ENCODE data around the gene NKAPL.
A peak's percentile ranks its signal among the peaks of the same experiment; 100 is the strongest.

NKAPL gene

DNA sequence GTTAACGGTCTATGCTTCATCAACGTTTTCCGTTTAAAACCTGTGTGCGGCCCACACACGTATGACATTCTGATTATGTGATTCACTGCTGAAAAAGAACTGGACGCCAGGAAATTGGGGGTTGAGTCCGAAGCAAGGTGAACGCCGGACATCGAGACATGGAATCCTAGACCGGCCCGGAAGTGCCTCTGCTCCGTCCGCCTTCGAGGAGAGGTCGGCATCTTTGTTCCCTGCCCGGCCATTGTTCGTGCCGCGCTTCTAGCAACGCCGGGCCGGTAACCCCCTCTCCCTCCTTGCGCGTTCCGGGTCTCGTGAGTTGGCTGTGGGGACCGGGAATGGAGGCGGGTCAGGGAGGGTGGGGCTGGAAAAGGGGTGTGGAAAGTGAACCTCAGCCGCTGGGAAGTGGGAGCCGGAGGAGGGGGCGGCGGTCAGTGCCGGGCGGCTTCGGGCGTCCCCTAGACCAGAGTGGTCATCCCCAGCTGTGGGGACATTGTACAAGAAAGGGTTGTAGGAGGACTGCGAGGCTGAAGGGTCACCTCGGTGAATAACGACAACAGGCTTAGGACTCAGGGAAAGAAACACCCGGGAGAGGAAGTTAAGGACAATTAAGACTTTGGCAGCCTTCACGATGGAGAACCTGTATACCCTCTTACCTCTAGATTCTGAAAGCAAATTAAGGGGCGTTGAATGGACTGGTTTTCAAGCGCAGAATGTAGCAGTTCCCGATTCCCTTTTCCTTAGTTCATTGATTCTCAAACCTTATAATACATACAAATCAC lies 33.9 kb upstream of the NKAPL start, which contains the start of gene ZSCAN9:
Gene ZSCAN9, plus strand, starts transcription at position 220 of the 779 bp plus-strand sequence. CDS start 1,810 bp downstream, outside the sequence.
- Histone ChIP-seq H3K36me3 (ENCODE audit: control insufficient read depth, insufficient read depth, low read length) (peaks cover 12% of the 10 kb centered on the region), H3K27me3 (replicated peaks; ENCODE audit: control insufficient read depth, insufficient read depth, low read length) (no peaks in the 10 kb centered on the region), H3K4me3 (replicated peaks; ENCODE audit: low read depth, low read length) (peak within 1 kb of the TSS; percentile 93)
- DNase-seq (ENCODE audit: extremely low read depth, insufficient read length) = peak; percentile 77
- no peak for TF ChIP-seq CTCF (IDR thresholded peaks at IDR 0.05; ENCODE audit: insufficient read depth, low read length, poor library complexity, severe bottlenecking)

DNA sequence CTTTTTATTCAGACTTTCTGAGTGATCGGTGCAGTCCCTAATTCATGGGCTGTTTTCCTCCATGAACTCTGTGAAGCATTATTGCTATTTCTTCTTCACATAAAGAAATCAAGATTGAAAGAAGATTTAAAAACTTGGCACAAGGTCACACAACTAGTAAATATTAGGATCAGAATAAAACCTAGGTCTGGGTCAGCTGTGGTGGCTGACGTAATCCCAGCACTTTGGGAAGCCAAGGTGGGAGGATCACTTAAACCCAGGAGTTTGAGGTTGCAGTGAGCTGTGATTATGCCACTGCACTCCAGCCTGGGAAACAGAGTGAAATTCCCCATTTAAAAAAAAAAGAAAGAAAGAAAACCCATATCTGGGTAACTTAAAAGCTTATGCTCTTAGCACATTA lies 32.6 kb upstream of the NKAPL start:
- no peak for DNase-seq (ENCODE audit: extremely low read depth, insufficient read length)
- H3K4me3 ChIP-seq (replicated peaks; ENCODE audit: low read depth, low read length) = no peak overlapping the region
- TF ChIP-seq CTCF (IDR thresholded peaks at IDR 0.05; ENCODE audit: insufficient read depth, low read length, poor library complexity, severe bottlenecking) = no peak
- no peaks in the 10 kb centered on the region for H3K27me3 ChIP-seq (replicated peaks; ENCODE audit: control insufficient read depth, insufficient read depth, low read length)
- peaks cover 12% of the 10 kb centered on the region for H3K36me3 ChIP-seq (ENCODE audit: control insufficient read depth, insufficient read depth, low read length)

GRCh38 chr6:28232785-28233184 lies 26.3 kb upstream of the NKAPL start:
- no peaks in the 10 kb centered on the region for H3K27me3 ChIP-seq (replicated peaks; ENCODE audit: control insufficient read depth, insufficient read depth, low read length)
- peaks cover 16% of the 10 kb centered on the region for H3K36me3 ChIP-seq (ENCODE audit: control insufficient read depth, insufficient read depth, low read length)
- no peak overlapping the region for H3K4me3 ChIP-seq (replicated peaks; ENCODE audit: low read depth, low read length)
- DNase-seq (ENCODE audit: extremely low read depth, insufficient read length) = no peak
- TF ChIP-seq CTCF (IDR thresholded peaks at IDR 0.05; ENCODE audit: insufficient read depth, low read length, poor library complexity, severe bottlenecking) = no peak

DNA sequence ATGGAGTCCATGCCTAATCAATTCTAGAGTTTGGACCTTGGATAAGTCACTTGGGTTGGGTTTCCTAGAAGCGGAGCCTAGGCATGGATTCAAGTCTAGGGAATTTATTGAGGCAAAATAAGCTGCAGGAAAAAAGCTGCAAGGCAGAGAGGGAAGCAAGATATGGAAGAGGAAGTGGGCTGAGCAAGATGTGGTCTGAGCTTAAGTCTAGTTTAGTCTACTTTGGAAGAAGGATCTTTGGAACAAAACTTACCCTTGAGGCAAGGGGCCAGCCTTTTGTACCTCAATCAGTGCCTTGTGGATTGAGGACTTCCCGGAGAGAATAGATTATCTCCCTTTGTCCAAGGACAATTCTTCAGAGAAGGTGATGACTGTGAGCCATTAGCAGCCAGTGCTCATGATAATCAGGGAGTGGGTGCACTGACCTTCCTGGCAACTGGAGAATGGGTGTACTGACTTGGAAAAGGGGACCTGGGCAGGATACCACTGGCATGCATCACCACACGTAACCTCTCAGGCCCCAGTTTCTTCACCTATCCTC lies 23.1 kb upstream of the NKAPL start:
- Histone ChIP-seq H3K27me3 (replicated peaks; ENCODE audit: control insufficient read depth, insufficient read depth, low read length) (no peaks in the 10 kb centered on the region), H3K36me3 (ENCODE audit: control insufficient read depth, insufficient read depth, low read length) (peaks cover 10% of the 10 kb centered on the region), H3K4me3 (replicated peaks; ENCODE audit: low read depth, low read length) (no peak overlapping the region)
- DNase-seq (ENCODE audit: extremely low read depth, insufficient read length) = no peak
- TF ChIP-seq CTCF (IDR thresholded peaks at IDR 0.05; ENCODE audit: insufficient read depth, low read length, poor library complexity, severe bottlenecking) = no peak

GRCh38 chr6:28239636-28240035 lies 19.5 kb upstream of the NKAPL start:
- H3K4me3 ChIP-seq (replicated peaks; ENCODE audit: low read depth, low read length) = no peak overlapping the region
- no peaks in the 10 kb centered on the region for H3K27me3 ChIP-seq (replicated peaks; ENCODE audit: control insufficient read depth, insufficient read depth, low read length)
- TF ChIP-seq CTCF (IDR thresholded peaks at IDR 0.05; ENCODE audit: insufficient read depth, low read length, poor library complexity, severe bottlenecking) = no peak
- DNase-seq (ENCODE audit: extremely low read depth, insufficient read length) = no peak
- peaks cover 4% of the 10 kb centered on the region; the same call in 1 of the 2 replicates for H3K36me3 ChIP-seq (ENCODE audit: control insufficient read depth, insufficient read depth, low read length)

Measured in GM06990 (cell line).